Esophagus squamous epithelium (tissue), 5 donors: ENCODE results near the gene SMYD4. TPM values are rescaled to one million over a fixed set of nuclear protein-coding genes. Genes with fewer than 3 reads are reported as not detected.
A peak's percentile ranks its signal among the peaks of the same experiment; 100 is the strongest.

ENCODE experiments used
- DNase-seq: peaks from one replicate; lab custom pipeline; 2025; lab: John Stamatoyannopoulos, UW
- H3K27ac ChIP-seq, 4 donors: fragments of 200-600 bp; sonication (generic); one replicate each; pipeline ENCODE4 v1.5.1; 2016 to 2019; ENCODE audit warnings: mild to moderate bottlenecking in 1 of 4
- H3K27me3 ChIP-seq, 4 donors: fragments of 200-600 bp; sonication (generic); 1 replicate in 3 of 4; 2 replicates in 1 of 4; pipeline versions ENCODE4 v1.5.1 to v1.6.0; 2017 to 2021; ENCODE audit warnings: antibody characterized with exemption in 1 of 4
- H3K36me3 ChIP-seq, 3 donors: fragments of 200-600 bp; sonication (generic); one replicate each; pipeline ENCODE4 v1.5.1; 2016 to 2019
- H3K4me1 ChIP-seq, 3 donors: fragments of 200-600 bp; sonication (generic); one replicate each; pipeline ENCODE4 v1.5.1; 2017 to 2019
- H3K4me3 ChIP-seq, 4 donors: fragments of 200-600 bp; sonication (generic); 1 replicate in 3 of 4; 2 replicates in 1 of 4; pipeline ENCODE4 v1.5.1; 2016 to 2019; ENCODE audit warnings: mild to moderate bottlenecking in 2 of 4, moderate library complexity in 1 of 4
- H3K9me3 ChIP-seq, 3 donors: fragments of 200-600 bp; sonication (generic); one replicate each; pipeline ENCODE4 v1.5.1; 2016 to 2019
- POLR2A ChIP-seq, 4 donors: fragments of 450-650 bp; IDR thresholded peaks; one replicate each; pipeline ENCODE4 v1.6.1; 2017; ENCODE audit warnings: antibody characterized with exemption in 4 of 4, mild to moderate bottlenecking in 4 of 4, moderate library complexity in 3 of 4
- WGBS, 2 donors: methylation state at CpG; one replicate each; pipeline ENCODE4 v1.1.5; 2018; 5-methylcytosine and 5-hydroxymethylcytosine counted together
- intact Hi-C: fragments of 100-400 bp; cut with DNase I; formaldehyde crosslinking; loops from one replicate; pipeline ENCODE4 v1.15.0; 2022
- total RNA-seq, 4 donors: library from RNA; depleted of rRNA; stranded (reverse); fragments of >200 nt; gene quantifications; one replicate each; pipeline ENCODE4 v1.1.0, GENCODE V29; 2016
- TF ChIP-seq, protein P1 (sequence below), 6 experiments: fragments of 450-650 bp in 4 of 6; fragments of 200-600 bp in 2 of 6; sonication (generic) in 2 of 6; IDR thresholded peaks; one replicate each; pipeline ENCODE4 v1.5.1; 2016 to 2019; ENCODE audit warnings: antibody characterized with exemption in 6 of 6, mild to moderate bottlenecking in 4 of 6, moderate library complexity in 4 of 6
- donor health status: DM: yes; HTN: yes; CAD: no.

The SMYD4 gene
- total RNA-seq, 4 donors from 2014 or later: 5.0 to 9.0 (median 6.5) TPM

GRCh38 chr17:1737531-1738291 lies 92.0 kb downstream of the SMYD4 start:
- Histone ChIP-seq H3K27me3 (no peaks in the 10 kb centered on the region), H3K4me3 (no peak overlapping the region), H3K27ac (no peak overlapping the region), H3K9me3 (no peaks in the 10 kb centered on the region), H3K36me3 (peaks cover 16 to 59% (median 25%) of the 10 kb centered on the region in 3 donors), H3K4me1 (peaks cover 12 to 29% (median 16%) of the 10 kb centered on the region in 3 donors)
- intact Hi-C loops: no loop called here
- no peak for DNase-seq
- 95 to 96% methylated on average over 8 to 11 of the region's 21 CpGs for WGBS, 2 donors
- TF ChIP-seq POLR2A (IDR thresholded peaks at IDR 0.05): no peak
- TF ChIP-seq, protein P1, sequence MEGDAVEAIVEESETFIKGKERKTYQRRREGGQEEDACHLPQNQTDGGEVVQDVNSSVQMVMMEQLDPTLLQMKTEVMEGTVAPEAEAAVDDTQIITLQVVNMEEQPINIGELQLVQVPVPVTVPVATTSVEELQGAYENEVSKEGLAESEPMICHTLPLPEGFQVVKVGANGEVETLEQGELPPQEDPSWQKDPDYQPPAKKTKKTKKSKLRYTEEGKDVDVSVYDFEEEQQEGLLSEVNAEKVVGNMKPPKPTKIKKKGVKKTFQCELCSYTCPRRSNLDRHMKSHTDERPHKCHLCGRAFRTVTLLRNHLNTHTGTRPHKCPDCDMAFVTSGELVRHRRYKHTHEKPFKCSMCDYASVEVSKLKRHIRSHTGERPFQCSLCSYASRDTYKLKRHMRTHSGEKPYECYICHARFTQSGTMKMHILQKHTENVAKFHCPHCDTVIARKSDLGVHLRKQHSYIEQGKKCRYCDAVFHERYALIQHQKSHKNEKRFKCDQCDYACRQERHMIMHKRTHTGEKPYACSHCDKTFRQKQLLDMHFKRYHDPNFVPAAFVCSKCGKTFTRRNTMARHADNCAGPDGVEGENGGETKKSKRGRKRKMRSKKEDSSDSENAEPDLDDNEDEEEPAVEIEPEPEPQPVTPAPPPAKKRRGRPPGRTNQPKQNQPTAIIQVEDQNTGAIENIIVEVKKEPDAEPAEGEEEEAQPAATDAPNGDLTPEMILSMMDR (IDR thresholded peaks at IDR 0.05): no peak

DNA sequence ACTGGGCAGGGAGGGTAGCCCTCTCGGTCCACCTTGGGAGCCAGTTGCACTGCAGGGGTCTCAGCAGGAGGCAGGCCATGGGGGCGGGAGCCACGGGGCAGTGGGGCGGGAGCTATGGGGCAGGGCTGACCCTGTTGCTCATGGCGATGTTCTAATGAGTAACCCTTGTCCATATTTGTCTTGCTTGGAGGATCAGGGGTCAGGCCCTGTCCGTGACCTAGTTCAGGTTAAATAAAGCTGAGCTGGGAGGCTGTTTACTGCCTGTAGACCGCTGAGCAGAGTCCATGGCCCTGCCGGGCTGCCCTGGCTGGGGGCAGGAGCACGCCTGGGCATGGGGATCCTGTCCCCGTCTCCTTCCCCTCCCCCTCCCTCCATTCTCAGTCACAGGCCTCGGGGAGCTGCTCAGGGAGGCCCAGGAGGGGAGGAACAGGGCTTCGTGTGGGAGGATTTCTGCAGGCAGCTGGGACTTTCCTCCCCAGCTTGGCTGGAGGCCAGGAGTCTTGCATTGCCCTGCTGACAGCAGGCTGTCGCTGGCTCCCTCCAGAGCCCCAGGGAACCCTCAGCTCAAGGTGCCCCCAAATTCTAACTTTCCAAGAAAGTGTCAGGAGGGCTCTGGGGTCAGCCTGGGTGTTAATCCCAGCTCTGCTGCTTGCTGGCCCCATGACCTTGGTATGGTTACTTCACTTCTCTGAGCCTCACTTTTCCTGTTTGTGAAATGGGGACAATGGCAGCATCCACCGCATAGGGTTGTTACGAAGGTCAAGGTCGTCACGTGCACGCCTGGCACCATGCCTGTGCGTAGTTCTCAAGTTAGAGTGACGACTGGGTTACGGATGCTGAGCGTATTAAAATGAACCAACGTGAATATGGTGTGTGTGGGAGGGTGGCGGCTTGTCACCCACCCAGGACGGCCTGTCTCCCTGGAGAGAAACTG lies 93.1 kb downstream of the SMYD4 start:
- DNase-seq: no peak
- Histone ChIP-seq H3K4me1 (peaks cover 12 to 26% (median 16%) of the 10 kb centered on the region in 3 donors), H3K27me3 (no peaks in the 10 kb centered on the region), H3K27ac (peak overlapping the region in 3 of 4 donors; percentile 50 to 70 (median 64)), H3K4me3 (no peak overlapping the region), H3K9me3 (no peaks in the 10 kb centered on the region), H3K36me3 (peaks cover 16 to 70% (median 25%) of the 10 kb centered on the region in 3 donors)
- TF ChIP-seq, protein P1 (IDR thresholded peaks at IDR 0.05): no peak
- TF ChIP-seq POLR2A (IDR thresholded peaks at IDR 0.05): no peak
- WGBS, 2 donors: 75 to 81% methylated on average over 4 to 12 of the region's 25 CpGs
- intact Hi-C loops: no loop called here

- H3K27ac ChIP-seq: peak overlapping the region in 2 of 4 donors; percentile 50 to 70
- 80 to 96% methylated on average over 1 to 5 of the region's 17 CpGs for WGBS, 2 donors
- H3K36me3 ChIP-seq: peaks cover 16 to 77% (median 25%) of the 10 kb centered on the region in 3 donors
- H3K4me3 ChIP-seq: no peak overlapping the region
- peaks cover 14 to 33% (median 18%) of the 10 kb centered on the region in 3 donors for H3K4me1 ChIP-seq
- intact Hi-C loops: no loop called here
- H3K27me3 ChIP-seq: no peaks in the 10 kb centered on the region
- DNase-seq: no peak
- no peaks in the 10 kb centered on the region for H3K9me3 ChIP-seq
- no peak for TF ChIP-seq POLR2A (IDR thresholded peaks at IDR 0.05)
- TF ChIP-seq, protein P1 (IDR thresholded peaks at IDR 0.05): no peak
Measured at GRCh38 chr17:1735834-1736347, 93.8 kb downstream of the SMYD4 start.

GRCh38 chr17:1735418-1735817 lies 94.3 kb downstream of the SMYD4 start:
- Histone ChIP-seq H3K27ac (no peak overlapping the region), H3K27me3 (no peaks in the 10 kb centered on the region), H3K36me3 (peaks cover 16 to 82% (median 25%) of the 10 kb centered on the region in 3 donors), H3K9me3 (no peaks in the 10 kb centered on the region), H3K4me3 (no peak overlapping the region), H3K4me1 (peaks cover 19 to 38% (median 23%) of the 10 kb centered on the region in 3 donors)
- TF ChIP-seq POLR2A (IDR thresholded peaks at IDR 0.05): no peak
- TF ChIP-seq, protein P1 (IDR thresholded peaks at IDR 0.05): no peak
- no peak for DNase-seq
- intact Hi-C loops: no loop called here
- 89% methylated on average over 6 of the region's 10 CpGs; no CpG with 5 or more reads in 1 of the 2 donors for WGBS, 2 donors
